ELR (cell line): ENCODE results near the gene COG4.
"Not testable (repeated sequence)": the region's sequence is repeated elsewhere in the genome, so short reads cannot be mapped to it uniquely, and the experiment has no call there.

Experiments used
- DNase-seq: peaks from one replicate; pipeline ENCODE4 v3.0.0-alpha.2; 2015; ENCODE audit warnings: low read depth

The COG4 gene

DNA sequence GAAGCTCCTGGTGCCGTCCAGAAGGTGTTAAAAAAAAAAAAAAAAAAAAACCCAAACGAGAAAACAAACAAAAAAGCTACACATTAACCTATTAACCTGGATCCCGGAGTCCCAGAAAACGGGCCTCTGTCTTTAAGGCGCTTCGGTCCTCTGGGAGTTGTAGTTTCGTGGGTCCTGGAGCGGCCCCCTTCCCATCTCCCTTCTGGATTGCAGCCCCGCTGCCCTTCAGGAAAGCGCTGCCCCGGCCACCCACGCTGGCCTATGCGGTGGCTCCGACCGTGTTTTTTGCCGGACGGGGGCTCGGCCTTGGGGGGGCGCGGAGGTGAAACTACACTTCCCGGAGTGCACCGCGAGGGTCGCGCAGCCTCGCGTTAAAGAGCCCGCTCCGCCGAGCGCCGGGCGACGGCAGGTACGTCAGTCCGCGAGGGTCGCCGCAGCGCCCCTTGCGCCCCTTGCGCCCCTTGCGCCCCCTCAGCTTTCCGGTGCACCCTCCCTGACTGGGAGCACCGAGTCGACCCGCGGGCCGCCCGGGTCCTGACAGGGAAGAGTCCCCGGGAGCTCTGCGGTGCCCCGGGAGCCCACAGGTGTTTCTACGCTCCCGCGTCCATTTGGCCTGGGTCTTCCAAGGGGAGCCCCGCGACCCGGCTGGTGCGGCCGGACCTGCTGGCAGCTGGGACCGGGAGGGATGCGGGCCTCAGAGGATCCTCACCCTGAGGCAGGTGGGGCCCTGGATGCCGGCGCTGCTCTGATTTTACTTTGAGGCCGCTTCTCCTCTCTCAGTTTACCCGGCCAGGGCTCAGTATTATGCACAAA, 68.9 kb downstream of the COG4 start, which contains the start of gene FCSK:
Gene FCSK (plus strand): TSS at position 374 of the 813 bp plus-strand sequence. CDS start 8,596 bp downstream, outside the sequence.
- peak; percentile 78 for DNase-seq

DNA sequence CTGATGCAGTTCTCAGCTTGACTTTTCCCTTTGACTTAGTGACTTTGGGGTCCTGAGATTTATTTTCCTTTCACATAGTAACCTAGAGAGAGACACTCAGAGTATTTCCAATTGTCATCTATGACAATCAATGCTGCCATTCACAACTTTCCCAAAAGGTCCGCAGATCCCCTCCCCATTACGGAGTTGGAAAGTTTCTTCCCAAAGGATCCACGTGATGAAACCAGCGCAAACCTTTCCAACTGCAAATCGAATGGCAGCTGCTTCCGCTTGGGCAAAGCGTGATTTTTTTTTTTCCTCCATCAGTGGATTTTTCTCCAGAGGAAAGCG, 69.5 kb downstream of the COG4 start:
- DNase-seq, result no peak

DNA sequence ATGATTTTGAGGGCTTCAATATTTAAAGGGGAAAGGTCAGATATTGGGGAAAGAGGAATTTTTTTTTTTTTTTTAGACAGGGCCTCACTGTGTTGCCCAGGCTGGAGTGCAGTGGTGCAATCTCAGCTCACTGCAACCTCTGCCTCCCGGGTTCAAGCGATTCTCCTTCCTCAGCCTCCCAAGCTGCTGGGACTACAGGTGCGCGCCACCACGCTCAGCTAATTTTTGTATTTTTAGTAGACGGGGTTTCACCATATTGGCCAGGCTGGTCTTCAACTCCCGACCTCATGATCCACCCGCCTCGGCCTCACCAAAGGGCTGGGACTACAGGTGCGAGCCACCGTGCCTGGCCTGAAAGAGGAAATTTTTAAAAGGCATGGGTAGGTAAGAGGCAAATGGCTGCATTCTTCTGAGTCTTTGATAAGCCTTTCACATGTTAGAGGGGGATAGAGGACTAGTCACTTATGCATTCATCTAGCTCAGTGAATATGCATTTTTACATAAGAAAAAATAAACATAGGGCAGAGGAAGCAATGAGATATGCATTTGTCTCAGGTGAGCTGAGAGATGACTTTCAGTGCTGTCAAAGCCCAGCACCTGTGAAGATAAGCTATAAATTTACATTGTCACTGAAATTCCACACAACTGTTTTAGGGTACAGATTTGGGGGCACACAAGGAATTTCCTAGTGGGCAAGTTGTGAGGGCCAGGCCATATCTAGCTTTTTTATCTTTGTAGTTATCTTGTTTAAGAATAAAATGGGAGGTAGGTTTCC, 70.0 kb downstream of the COG4 start:
- DNase-seq, result no peak

DNA sequence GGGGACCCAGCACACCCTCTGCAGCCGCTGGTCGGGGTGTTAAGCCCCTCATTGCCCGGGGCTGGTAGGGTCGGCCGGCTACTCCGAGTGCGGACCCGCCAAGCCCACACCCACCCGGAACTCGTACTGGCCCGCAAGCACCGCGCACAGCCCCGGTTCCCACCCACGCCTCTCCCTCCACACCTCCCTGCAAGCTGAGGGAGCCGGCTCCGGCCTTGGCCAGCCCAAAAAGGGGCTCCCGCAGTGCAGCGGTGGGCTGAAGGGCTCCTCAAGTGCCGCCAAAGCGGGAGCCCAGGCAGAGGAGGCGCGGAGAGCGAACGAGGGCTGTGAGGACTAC, 72.4 kb downstream of the COG4 start:
- not testable (repeated sequence) for DNase-seq

DNA sequence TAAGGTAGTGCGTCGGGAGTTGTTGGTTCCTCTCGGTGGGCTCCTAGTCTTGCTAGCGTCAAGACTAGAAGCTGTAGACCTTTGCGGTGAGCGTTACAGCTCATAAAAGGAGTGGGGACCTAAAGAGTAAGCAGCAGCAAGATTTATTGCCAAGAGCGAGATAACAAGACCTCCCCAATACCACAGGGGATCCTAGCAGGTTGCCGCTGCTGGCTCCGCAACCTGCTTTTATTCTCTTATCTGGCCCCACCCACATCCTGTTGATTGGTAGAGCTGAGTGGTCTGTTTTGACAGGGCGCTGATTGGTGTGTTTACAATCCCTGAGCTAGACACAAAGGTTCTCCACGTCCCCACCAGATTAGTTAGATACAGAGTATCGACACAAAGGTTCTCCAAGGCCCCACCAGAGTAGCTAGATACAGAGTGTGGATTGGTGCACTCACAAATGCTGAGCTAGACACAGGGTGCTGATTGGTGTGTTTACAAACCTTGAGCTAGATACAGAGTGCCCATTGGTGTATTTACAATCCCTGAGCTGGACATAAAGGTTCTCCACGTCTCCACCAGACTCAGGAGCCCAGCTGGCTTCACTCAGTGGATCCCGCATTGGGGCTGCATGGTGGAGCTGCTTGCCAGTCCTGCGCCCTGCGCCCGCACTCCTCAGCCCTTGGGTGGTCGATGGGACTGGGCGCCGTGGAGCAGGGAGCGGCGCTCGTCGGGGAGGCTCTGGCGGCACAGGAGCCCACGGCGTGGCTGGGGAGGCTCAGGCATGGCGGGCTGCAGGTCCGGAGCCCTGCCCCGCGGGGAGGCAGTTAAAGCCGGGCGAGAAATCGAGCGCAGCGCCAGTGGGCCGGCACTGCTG, 73.0 kb downstream of the COG4 start:
- DNase-seq, result not testable (repeated sequence)

DNA sequence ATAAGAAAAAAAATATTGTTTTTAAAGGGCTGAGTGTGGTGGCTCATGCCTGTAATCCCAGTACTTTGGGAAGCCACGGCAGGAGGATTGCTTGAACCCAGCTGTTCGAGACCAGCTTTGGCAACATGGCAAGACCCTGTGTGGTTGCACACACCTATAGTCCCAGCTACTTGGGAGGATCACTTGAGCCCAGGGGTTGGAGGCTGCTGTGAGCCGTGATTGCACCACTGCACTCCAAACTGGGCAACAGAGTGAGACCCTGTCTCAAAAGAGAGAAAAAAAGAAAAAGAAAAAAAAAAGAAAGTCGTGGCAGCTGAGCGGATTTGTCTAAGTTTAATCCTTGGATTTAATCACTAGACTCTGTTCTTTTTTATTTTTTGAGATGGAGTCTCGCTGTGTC, 75.3 kb downstream of the COG4 start:
- no peak for DNase-seq

DNA sequence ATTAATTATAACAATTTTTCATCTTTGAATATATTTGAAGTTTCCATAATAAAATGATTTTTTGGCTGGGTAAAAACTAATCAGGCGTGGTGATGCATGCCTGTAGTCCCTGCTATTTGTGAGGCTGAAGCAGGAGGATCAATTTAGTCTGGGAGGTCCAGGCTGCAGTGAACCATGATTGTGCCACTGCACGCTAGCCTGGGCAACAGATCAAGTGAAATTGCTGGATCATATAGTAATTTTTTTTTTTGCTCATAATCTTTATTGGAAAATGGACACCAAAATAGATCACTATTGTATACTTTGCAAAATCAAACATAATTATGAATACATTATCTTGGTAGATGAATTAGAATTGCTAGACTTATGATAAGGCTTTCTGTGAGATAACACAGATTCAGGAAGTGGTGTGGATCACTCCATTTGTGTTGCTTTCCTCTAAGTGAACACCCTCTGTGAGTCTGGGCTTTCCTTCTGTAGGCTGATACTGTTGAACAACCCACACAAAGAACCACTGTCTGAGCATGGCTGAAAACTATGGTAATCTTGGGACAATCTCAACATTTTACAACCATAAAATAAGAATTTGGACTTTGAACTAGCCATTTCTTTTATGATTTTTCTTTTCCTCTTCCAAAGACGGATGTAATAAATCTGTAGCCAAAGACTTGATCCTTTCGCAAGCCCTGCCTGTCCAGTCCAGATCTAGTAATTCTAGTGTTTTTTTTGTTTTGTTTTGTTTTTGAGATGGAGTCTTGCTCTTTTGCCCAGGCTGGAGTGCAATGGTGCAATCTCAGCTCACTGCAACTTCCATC, 78.9 kb downstream of the COG4 start:
- DNase-seq, result no peak

DNA sequence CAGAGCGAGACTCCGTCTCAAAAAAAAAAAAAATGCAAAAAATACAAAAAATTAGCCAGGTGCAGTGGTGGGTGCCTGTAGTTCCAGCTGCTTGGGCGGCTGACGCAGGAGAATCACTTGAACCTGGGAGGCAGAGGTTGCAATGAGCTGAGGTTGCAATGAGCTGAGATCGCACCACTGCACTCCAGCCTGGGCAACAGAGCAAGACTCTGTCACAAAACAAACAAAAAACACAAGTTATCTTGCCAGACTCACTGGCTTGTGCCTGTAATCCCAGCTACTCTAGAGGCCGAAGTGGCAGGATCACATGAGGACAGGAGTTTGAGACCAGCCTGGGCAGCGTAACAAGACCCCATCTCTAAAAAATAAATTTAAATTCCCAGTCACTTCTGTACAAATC, 81.0 kb downstream of the COG4 start:
- no peak for DNase-seq

DNA sequence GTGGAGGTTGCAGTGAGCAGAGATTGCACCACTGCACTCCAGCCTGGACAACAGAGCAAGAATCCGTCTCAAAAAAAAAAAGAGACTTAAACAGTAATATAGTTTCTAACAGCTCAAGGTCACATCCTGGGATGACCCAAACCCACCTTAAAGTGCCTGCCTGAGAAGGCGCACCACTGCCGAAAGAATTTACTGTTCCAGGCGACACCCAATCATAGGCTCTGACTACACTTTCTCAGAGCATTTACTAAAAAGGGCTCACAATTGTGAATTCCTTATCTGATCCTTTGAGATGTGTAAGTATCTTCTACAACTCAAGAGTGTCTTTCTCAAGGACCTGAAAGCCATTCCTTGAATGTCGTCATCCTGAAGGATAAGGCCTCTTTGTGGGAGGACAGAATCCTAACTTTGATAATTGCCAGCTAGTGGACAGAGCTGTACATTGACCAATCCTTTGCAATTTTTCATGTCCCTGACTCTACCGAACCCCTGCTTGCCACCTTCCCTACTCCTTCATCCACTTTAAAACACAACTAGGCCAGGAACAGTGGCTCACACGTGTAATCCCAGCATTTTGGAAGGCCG, 81.9 kb downstream of the COG4 start:
- no peak for DNase-seq

DNA sequence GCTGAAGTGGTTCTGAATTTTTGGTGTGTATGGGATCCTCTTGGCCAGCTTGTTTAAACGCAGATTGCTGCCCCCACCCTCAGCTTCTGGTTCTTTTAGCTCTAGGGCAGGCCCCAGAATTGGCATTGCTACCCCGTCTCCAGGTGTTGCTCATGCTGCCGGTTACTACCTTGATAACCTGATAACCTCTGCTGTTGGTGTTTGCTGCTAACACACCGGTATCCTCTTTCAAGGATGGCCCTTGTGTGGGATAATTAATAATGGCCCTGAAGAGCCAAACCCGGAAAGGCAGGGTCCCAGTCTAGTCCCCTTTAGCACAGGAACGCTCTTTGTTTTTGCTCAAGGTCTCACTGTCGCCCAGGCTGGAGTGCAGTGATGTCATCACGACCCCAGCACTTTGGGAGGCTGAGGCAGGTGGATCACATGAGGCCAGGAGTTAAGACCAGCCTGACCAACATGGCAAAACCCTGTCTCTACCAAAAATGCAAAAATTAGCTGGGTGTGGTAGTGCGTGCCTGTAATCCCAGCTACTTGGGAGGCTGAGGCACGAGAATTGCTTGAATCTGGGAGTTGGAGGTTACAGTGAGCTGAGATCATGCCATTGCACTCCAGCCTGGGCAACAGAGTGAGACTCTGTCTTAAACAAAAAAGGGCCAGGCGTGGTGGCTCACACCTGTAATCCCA, 83.2 kb downstream of the COG4 start:
- no peak for DNase-seq

DNA sequence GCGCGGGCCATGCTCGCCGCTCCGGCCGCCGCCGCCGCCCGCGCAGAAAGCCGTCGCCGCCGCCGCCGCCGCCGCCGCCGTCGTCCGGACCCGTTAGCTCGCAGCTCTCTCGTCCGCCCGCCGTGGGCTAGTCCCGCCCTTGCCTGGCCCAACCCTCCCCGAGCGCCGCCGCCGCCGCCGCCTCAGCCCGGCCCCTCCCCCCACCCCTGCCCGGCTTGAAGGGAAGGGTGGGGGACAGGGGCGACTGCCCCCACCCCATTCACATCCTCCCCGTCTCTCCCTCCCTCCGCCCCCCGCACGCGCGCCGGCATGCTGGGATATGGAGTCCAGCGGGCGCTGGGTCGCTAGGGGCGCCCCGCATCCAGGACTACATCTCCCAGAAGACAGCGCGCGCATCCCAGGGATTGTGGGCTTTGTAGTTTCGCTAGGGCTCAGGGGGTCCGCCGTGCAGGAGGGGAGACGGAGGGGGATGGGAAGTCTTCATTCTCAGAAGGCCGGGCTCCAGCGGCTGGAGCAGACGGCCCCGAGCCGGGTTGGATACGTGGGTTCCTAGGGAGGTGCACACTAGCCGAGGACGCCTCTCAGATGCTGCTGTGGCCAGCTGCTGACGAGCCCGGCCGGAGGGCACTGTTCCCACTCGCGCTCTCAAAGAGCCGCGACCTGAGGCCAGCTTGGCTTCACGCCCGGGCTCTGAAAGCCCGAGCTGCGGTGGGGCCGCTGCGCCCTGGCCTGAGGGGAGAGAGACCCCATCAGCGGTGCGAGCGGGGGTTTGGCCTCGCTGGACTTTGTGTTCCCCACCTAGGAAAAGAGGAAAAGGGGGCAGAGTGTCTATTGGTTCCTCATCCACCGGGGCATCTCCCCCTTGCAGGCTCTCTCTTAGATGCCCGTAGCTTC, 84.1 kb downstream of the COG4 start, which contains the start of gene ST3GAL2:
Gene ST3GAL2 (minus strand): TSS at position 132 of the 894 bp plus-strand sequence. CDS start 40,570 bp downstream, outside the sequence.
- DNase-seq, result peak; percentile 93

DNA sequence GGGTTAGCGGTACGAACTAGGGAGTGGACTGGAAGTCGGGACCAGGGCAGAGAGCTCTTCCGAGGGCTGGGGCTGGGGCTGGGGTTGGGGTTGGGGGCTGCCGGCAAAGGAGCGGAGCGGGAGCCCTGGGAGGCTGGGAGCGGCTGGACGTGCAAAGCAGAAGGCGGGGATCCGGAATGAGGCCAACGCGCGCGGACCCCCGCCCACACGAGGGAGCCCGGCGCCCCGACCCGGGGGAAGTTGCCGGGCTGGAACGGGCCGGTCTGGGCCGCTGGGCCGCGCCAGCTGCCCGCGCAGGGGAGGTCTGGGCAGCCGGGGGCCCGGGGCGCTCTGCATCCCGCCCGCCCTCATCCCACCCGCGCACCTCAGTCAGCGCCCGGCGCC, 84.8 kb downstream of the COG4 start:
- peak; percentile 24 for DNase-seq

DNA sequence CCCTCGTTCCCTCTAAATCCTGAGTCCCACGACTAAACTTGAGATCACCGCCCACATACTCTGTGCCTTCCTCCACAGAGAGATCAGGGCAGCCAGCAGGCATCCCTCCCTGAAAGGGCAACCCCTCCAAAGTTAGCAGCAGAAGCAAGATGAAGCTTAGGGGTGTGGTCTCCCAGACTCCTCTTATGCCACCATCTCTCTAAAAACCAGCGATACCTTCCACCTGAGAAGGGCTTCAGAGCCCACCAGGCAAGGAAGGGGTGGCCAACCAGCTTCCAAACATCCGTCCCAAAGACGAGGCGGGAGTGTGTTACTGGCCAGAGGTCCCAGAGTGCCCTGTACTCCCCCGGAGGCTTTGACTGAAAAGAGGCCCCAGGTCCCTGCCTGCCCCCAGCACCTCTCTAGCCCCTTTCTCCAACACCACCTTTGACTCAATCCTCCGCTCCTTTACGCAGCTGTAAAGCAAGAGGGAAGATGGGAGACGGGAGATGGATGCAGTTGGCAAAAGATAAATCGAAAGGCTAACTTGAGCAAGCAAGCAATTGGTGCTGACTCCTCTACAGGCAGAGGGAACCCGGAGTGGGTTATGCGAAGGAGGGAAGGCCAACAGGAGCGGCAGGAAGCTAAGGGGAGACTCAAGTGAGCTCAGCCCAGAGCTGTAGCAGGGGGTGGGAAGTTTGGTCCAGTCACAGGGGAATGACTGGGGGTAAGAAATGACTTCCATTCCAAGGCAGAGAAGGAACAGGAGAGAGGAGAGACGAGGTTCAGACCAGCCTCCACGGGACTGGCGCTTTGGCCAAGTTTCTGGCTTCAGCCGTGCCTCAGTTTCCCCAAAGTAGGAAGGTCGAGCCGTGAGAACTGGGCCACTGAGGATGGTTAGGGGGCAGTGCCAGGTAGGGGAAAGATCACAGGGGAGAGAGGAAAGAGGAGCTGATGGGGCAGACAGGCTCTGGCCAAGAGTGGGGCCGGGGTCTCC, 85.5 kb downstream of the COG4 start:
- DNase-seq, result peak; percentile 81

DNA sequence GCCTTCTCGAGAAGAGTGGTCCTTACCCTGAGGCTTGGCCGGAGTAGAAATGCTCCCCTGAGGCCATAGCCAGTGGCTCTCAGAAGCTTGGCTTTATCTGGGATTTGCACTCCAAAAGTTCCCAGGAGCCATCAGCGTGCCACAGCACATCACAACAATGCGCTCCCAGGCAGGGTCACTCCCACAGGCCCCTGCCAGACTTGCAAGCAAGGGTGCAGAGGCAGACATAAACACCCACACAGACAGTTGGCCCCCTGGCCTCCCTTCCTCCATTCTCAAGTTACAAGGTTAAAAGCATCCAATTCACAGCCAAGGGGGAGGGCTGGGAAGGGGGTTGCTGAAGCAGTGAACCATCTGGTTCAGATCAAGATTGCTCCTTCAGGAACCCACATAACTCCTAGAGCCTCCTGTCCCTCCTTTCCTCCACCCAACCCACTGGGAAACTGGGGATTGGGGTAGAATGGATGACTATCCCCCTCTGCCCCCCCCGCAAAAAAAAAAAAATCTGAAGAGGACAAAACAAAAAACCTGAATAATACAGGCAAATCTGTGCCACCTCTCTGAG, 86.3 kb downstream of the COG4 start:
- DNase-seq, result peak; percentile 55

DNA sequence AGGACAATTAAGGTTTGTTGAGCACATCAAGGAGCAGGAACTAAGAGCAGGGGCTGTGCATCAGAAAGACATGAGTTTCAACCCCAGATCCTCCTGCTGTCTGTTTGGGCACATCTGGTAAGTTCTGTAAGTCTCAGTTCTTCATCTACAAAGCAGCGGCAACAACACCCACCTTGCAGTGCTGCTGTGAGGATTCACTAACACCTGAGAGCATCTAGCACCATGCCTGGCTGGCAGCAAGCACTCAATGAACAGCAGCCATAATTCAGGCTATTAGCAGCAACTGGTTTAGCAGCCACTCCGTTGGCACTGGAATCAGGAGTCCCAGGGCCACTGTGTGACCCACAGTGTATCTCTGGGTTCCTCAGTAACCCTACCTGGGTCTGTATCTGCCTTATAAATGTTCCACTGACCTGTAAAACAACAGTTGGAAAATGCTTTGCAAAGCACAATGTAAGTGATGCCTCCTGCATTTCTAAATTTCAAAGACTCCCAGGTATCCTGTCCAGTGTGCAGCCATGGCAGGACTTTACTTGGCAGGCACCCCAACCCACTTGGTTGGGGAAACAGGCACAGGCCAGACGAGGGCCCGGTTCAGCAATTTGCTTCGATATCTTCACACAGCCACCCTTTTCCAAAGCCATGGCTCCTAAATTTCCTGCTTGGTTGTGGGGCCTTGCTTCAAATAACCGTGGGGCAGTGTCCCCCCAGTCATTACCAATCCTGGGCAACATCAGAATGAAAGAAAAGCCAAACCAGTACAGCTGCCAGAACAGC, 88.7 kb downstream of the COG4 start:
- no peak for DNase-seq

DNA sequence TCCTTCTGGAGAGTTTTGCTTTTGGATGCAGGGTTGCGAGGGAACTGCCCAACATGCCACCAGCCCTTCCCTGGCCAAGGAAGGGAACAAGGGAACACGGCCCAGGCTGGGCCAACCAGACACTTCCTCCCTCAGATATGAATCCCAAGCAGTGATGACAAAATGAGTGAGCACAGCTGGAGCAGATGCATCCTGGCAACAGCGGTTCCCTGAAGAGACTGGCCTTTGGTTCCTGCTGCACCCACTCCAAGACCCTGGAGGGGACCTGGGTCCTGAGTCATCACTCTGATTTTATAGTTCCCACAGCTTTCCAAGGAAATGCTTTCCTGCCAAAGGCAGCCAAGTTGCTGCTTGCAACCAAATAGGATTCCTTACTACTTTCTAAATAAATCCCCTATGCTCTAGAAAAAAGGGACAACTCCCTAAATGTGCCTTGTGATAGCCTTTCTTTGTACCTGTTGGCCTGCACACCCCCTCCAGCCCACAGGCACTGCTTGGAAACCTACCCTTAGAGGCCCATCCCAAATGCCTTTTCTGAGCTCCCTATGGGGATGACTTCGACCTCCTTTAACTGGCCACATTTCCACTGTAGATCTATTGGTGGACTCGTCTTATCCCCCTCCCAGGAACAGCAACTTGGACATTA, 89.8 kb downstream of the COG4 start:
- DNase-seq, result peak; percentile 82
